SJCRH30 (cell line): ENCODE measurements around the gene AANAT. TPM values are rescaled to one million over a fixed set of nuclear protein-coding genes. Genes with fewer than 3 reads are reported as not detected.
"Not testable (repeated sequence)": the region's sequence is repeated elsewhere in the genome, so short reads cannot be mapped to it uniquely, and the experiment has no call there.

ENCODE experiments used
- DNase-seq, 2 experiments: peaks; one replicate each; pipeline ENCODE4 v3.0.0-alpha.2; 2015 to 2020
- H3K27ac ChIP-seq: fragments of 250-450 bp; sonication (Bioruptor Pico); 2 replicates; pipeline ENCODE4 v1.5.1; 2020; ENCODE audit warnings: mild to moderate bottlenecking, moderate library complexity
- H3K27me3 ChIP-seq: fragments of 250-450 bp; sonication (Bioruptor Pico); 2 replicates; pipeline ENCODE4 v1.5.1; 2020; ENCODE audit warnings: mild to moderate bottlenecking, moderate library complexity
- H3K36me3 ChIP-seq: fragments of 250-450 bp; sonication (Bioruptor Pico); 2 replicates; pipeline ENCODE4 v1.5.1; 2020; ENCODE audit warnings: mild to moderate bottlenecking, moderate library complexity
- H3K4me1 ChIP-seq: fragments of 250-450 bp; sonication (Bioruptor Pico); 2 replicates; pipeline ENCODE4 v1.5.1; 2020; ENCODE audit warnings: mild to moderate bottlenecking, moderate library complexity
- H3K4me3 ChIP-seq: fragments of 250-450 bp; sonication (Bioruptor Pico); 2 replicates; pipeline ENCODE4 v1.5.1; 2020; ENCODE audit warnings: mild to moderate bottlenecking, moderate library complexity
- H3K9me3 ChIP-seq: fragments of 250-450 bp; sonication (Bioruptor Pico); replicated peaks from 2 replicates; pipeline ENCODE4 v1.5.1; 2020; ENCODE audit warnings: mild to moderate bottlenecking, moderate library complexity
- total RNA-seq: library from RNA; depleted of rRNA; stranded (reverse); fragments of >200 nt; shearing (Covaris generic); gene quantifications from 2 replicates; pipeline ENCODE4 v1.2.3, GENCODE V29; 2014; rRNA removed

The AANAT gene
- total RNA-seq, 1 experiment from 2014 or later = 0.24 TPM

DNA sequence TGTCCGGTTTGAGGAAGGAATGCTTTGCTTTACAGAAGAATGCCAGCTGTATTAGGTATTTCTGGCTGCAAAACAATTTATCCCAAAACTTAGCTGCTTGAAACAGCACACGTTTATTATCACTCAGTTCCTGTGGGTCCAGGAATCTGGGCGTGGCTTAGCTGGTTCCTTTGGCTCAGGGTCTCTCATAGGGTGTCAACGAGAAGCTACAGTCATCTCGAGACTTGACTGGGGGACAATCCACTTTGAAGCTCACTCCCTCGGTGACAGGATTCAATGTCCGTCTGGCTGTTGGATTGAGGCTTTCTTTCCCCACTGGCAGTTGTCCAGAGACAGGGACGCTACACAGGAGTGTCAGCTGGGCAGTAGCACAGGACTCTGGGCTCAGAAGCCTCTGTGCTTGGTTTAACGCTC is 43.4 kb downstream of the AANAT start:
- no peak overlapping the region for H3K4me3 ChIP-seq
- DNase-seq = peak in 1 of 2 experiments; percentile 58
- peaks cover 7% of the 10 kb centered on the region; the same call in 1 of the 2 replicates for H3K27me3 ChIP-seq
- H3K9me3 ChIP-seq = no peaks in the 10 kb centered on the region
- H3K27ac ChIP-seq = no peak overlapping the region
- H3K36me3 ChIP-seq = no peaks in the 10 kb centered on the region
- peaks cover 9% of the 10 kb centered on the region for H3K4me1 ChIP-seq

DNA sequence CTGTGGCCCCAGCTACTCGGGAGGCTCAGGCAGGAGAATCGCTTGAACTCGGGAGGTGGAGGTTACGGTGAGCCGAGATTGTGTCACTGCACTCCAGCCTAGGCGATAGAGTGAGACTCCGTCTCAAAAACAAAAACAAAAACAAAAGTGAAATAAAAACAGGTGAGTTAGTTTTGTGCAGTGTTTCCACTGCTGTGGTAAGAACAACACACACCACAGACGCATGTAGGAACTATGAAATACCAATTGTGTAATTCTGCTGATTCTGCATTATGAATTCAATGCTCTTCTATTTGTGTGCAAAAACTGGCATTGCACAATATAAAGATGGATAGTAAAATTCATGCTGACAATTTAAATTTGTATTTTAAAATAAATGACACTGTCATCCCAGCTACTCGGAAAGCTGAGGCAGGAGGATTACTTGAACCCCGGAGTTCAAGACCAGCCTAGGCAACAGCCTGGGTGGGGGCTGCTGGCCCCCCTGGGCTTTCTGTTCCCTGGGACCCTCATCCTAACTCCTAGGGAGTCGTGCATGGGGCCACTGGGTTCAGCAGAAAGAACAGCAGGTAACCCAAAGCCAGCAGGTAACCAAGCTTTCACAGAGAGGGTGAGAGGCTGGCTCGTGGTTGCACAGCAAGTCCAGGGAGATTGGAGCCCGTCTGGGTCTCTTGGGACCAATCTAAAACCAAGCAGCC is 44.4 kb downstream of the AANAT start:
- Histone ChIP-seq H3K4me3 (no peak overlapping the region), H3K36me3 (no peaks in the 10 kb centered on the region), H3K4me1 (peaks cover 5% of the 10 kb centered on the region), H3K9me3 (no peaks in the 10 kb centered on the region), H3K27me3 (peaks cover 7% of the 10 kb centered on the region; the same call in 1 of the 2 replicates), H3K27ac (no peak overlapping the region)
- no peak for DNase-seq

DNA sequence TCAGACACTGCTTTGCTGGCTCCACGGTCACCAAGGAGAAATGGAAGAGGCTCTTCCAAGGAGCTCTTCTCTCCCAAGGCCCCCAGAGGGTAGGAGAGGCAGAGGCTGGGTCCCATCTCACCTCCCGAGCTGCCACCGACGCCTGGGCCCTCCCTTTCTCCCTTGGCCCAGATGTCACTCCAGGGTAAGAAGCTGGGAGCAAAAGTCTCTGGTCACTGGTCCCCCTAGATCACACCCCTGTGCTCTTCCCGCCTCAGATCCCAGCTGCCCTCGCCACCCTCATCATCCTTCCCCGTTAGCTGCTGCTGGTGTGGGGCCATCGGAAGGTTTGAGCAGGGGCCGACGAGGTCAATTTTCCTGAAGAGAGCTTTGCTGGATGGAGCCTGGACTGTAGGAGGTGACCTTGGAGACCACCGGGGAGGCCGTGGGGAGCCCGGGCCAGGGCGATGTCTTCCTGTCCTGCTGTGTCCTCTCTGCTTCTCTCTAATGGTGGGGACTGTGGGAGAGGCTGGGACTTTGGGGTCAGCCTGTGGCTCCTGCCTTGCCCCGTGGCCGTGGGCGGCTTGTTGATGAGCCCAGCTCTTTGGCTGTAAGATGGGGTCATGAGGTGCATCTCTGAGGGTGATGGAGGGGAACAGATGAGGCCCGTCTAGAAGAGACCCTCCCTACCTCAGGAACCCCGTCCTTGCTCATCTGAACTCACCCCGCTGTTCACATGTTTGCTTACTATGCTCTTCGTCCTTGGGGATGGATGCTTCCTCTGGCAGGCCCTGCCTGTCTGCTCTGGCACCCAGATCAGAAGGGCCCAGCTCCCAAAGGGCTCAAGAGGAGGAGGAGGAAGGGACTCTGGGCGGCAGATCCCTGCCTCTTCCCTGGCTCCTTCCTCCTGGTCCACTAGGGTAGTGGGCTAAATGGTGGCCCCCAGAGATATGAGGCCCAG is 45.2 kb downstream of the AANAT start:
- Histone ChIP-seq H3K4me1 (no peaks in the 10 kb centered on the region), H3K9me3 (no peaks in the 10 kb centered on the region), H3K27me3 (peaks cover 8% of the 10 kb centered on the region; the same call in 1 of the 2 replicates), H3K36me3 (no peaks in the 10 kb centered on the region), H3K4me3 (no peak overlapping the region), H3K27ac (no peak overlapping the region)
- DNase-seq = no peak

DNA sequence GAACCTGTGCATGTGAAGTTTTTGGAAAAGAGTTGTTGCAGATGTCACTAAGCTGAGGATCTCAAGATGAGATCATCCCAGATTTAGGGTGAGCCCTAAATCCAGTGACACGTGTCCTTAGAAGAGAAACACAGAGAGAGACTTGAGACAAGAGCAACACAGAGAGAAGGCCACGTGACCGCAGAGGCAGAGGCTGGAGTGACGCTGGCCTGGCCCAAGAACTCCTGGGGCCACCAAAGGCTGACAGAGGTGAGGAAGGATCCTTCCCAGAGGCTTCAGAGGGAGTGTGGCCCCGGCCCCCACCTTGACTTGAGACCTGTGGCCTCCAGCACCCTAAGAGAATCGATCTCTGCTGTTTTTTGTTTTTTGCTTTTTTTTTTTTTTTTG is 45.9 kb downstream of the AANAT start:
- no peaks in the 10 kb centered on the region for H3K9me3 ChIP-seq

DNA sequence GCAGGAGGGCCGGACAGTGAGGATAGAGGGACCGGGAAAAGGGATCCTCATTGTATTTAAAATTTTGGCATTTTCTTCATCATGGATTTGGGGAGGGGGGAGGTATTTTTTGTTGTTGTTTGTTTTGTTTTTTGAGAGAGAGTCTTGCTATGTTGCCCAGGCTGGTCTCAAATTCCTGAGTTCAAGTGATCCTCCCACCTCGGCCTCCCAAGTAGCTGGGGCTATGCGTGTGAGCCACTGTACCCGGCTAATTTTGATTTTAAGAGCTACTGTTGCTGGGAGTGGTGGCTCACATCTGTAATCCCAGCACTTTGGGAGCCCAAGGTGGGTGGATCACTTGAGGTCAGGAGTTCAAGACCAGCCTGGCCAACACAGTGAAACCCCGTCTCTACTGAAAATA is 47.0 kb downstream of the AANAT start:
- H3K27ac ChIP-seq, DNase-seq, H3K36me3 ChIP-seq, H3K4me1 ChIP-seq, H3K4me3 ChIP-seq, H3K9me3 ChIP-seq: not testable (repeated sequence)
- peaks cover 13% of the 10 kb centered on the region; the same call in 1 of the 2 replicates for H3K27me3 ChIP-seq

More for the DNA sequence above, 45.9 kb downstream of the AANAT start:
- no peak overlapping the region for H3K4me3 ChIP-seq
- H3K27ac ChIP-seq = no peak overlapping the region
- no peaks in the 10 kb centered on the region for H3K4me1 ChIP-seq
- peaks cover 13% of the 10 kb centered on the region; the same call in 1 of the 2 replicates for H3K27me3 ChIP-seq
- DNase-seq = no peak
- H3K36me3 ChIP-seq = no peaks in the 10 kb centered on the region

DNA sequence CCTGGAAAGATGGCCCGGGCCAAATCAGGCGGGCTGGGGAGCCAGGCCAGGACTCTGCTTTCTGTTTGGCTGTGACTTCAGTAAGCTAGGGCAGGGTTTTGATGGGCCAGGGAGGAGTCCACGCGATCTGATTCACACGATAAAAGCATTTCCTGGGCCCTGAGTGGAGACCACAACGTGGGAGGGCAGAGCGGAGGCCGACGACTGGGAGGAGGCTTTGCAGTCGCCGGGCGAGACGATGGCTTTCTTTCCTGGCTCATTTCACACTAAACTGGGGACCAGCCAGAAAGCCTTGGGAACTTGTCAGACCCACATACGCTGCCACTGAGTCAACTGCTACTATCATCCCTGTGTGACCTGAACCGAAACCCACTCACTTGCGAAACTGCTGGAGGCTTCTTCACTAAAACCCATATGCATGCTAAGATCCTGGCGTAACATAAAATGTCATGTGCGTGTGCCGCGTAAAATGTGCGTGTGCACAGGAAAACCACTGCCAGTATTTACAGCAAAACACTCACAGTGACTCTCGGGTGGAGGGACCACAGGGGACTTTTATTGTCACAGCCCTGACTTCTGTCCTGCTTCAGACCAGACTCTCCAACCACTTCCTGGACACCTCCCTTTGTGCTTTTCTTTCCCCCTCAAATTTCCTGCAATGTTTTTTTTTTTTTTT is 48.0 kb downstream of the AANAT start:
- Histone ChIP-seq H3K9me3 (no peaks in the 10 kb centered on the region), H3K4me3 (no peak overlapping the region), H3K4me1 (no peaks in the 10 kb centered on the region), H3K36me3 (no peaks in the 10 kb centered on the region), H3K27me3 (peaks cover 20% of the 10 kb centered on the region), H3K27ac (no peak overlapping the region)
- DNase-seq = no peak

DNA sequence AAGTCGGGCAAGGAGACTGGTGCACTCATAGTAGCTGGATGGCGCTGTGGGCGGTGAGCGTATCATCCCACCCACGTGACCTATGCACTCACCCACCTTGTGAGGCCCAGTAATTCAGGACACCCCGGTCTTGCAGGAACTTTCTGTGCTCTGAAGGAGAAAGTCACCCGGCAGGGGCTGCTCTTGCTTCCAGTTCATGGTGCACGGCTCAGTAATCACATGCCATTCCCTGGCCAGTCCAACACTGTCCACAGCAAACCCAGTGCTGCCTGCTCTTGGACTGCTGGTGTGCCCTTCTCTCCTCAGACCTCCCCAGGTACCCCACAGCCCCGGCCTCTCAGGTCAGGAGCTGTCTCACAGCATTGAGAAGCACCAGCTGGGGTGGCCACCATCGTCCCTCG is 50.2 kb downstream of the AANAT start:
- Histone ChIP-seq H3K27ac (no peak overlapping the region), H3K9me3 (no peaks in the 10 kb centered on the region), H3K4me1 (no peaks in the 10 kb centered on the region), H3K36me3 (no peaks in the 10 kb centered on the region), H3K27me3 (peaks cover 35% of the 10 kb centered on the region), H3K4me3 (no peak overlapping the region)
- no peak for DNase-seq

DNA sequence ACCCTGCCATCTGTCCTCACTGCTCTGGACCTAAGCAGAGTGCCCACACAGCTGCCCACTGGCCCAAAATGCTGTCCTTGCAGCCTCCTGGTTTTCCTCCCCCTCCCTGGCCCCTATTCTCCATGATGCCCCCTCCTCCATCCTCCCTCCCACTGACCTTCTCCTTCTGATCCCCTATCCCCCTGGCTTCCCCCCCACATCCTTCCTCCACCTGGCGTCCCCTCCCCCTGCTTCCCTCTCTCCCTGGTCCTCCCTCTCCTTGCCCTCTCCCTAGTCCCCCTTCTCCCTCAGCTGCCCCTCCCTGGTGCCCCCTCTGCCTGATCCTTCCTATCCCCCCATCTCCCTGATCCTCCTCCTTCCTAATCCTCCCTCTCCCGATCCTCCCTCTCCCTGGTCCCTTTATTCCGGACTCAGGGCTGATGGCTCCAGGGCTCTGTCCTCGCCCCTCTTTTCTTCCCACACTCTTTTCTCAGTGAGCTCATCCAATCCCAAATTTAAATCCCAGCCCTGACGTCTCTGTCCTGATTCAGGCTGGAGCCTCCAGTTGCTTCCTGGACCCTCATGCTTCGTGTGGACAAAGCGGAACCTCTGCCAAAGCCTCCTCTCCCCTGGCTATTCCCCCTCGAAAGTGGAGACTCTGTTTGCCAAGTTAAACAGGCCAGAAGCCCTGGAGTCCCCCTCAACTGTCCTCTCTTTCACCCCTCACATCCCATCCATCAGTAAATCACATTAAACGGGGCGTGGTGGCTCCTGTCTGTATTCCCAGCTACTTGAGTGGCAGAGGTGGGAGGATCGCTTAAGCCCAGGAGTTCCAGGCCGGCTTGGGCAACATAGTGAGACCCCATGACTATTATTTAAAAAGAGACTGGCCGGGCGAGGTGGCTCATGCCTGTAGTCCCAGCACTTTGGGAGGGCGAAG is 51.9 kb downstream of the AANAT start:
- Histone ChIP-seq H3K27me3 (peaks cover 31% of the 10 kb centered on the region), H3K4me3 (no peak overlapping the region), H3K4me1 (no peaks in the 10 kb centered on the region), H3K27ac (no peak overlapping the region), H3K9me3 (no peaks in the 10 kb centered on the region), H3K36me3 (no peaks in the 10 kb centered on the region)
- DNase-seq = no peak

Other genes starting within 250 kb of the AANAT start
- 3.3 and 3.5 TPM in 2 replicates for gene RNF157, start 227.1 kb upstream of the AANAT start, total RNA-seq
- gene UBALD2, start 202.3 kb upstream of the AANAT start, total RNA-seq = 40.7 and 41.9 TPM in 2 replicates
- 2.7 and 3.5 TPM in 2 replicates for gene QRICH2, start 159.3 kb upstream of the AANAT start, total RNA-seq
- 69.3 and 70.0 TPM in 2 replicates for gene PRPSAP1, start 113.7 kb upstream of the AANAT start, total RNA-seq
- 5.4 and 5.8 TPM in 2 replicates for gene SPHK1, start 83.0 kb upstream of the AANAT start, total RNA-seq
- gene UBE2O, start 14.5 kb upstream of the AANAT start, total RNA-seq = 40.9 and 41.5 TPM in 2 replicates
- gene RHBDF2, start 33.8 kb downstream of the AANAT start, total RNA-seq = 2.4 and 2.5 TPM in 2 replicates
- gene CYGB, start 70.1 kb downstream of the AANAT start, total RNA-seq = not detected in 2 replicates
- 2.1 and 3.4 TPM in 2 replicates for gene PRCD, start 72.4 kb downstream of the AANAT start, total RNA-seq
- gene ST6GALNAC2, start 118.3 kb downstream of the AANAT start, total RNA-seq = 0.20 TPM in 1 of 2 replicates, not detected in the other
- not detected in 2 replicates for gene ST6GALNAC1, start 176.2 kb downstream of the AANAT start, total RNA-seq
- gene MXRA7, start 243.4 kb downstream of the AANAT start, total RNA-seq = 245 and 247 TPM in 2 replicates